B cell (primary cell): ENCODE data around the gene CFAP20DC. TPM values are rescaled to one million over a fixed set of nuclear protein-coding genes. Genes with fewer than 3 reads are reported as not detected.
"Not testable (repeated sequence)": the region's sequence is repeated elsewhere in the genome, so short reads cannot be mapped to it uniquely, and the experiment has no call there.

Experiments
- ATAC-seq: fragments of 200-7000 bp; cut with Tn5 transposase; one replicate; pipeline ENCODE4 v1.10.0; 2021; ENCODE audit warnings: low read depth, mild to moderate bottlenecking, moderate number of reproducible peaks, moderate library complexity
- CTCF ChIA-PET: fragments of 350-600 bp; sonication (Branson Sonifier 250); formaldehyde crosslinking; loops from one replicate; lab custom pipeline; 2021; ENCODE audit warnings: antibody characterized with exemption, inconsistent platforms; lab: Charles Lee
- POLR2A ChIA-PET: fragments of 350-600 bp; sonication (Branson Sonifier 250); formaldehyde crosslinking; loops from one replicate; lab custom pipeline; 2021; ENCODE audit warnings: antibody characterized with exemption; lab: Charles Lee
- DNase-seq: peaks from one replicate; pipeline ENCODE4 v3.0.0; 2013
- H2AFZ ChIP-seq: 2 replicates; pipeline ENCODE4 v1.6.1; 2012; ENCODE audit warnings: mild to moderate bottlenecking, low read depth, low read length; ENCODE audit not compliant: insufficient read depth, poor library complexity, severe bottlenecking
- H3K27ac ChIP-seq, 2 donors: 1 replicate in 1 of 2; 2 replicates in 1 of 2; pipeline ENCODE4 v1.5.1; 2012 to 2013; ENCODE audit warnings: low read length in 2 of 2, mild to moderate bottlenecking in 2 of 2, moderate library complexity in 1 of 2
- H3K27me3 ChIP-seq, 4 experiments: fragments of 200-600 bp in 1 of 4; sonication (generic) in 1 of 4; replicated peaks in 1 of 4; 1 replicate in 2 of 4; 2 replicates in 2 of 4; pipeline versions ENCODE4 v1.6.1 to v1.7.0; 2013 to 2016; ENCODE audit warnings: low read length in 3 of 4, mild to moderate bottlenecking in 2 of 4, mixed read lengths in 1 of 4, moderate library complexity in 1 of 4; ENCODE audit not compliant: insufficient read depth in 4 of 4, control insufficient read depth in 3 of 4; ENCODE audit errors: control extremely low read depth in 1 of 4
- H3K36me3 ChIP-seq, 2 experiments: replicated peaks in 1 of 2; 1 replicate in 1 of 2; 2 replicates in 1 of 2; pipeline versions ENCODE4 v1.6.1 to v1.7.1; 2013; ENCODE audit warnings: low read length in 1 of 2; ENCODE audit not compliant: insufficient read depth in 2 of 2, control insufficient read depth in 1 of 2; ENCODE audit errors: control extremely low read depth in 1 of 2, extremely low read depth in 1 of 2
- H3K4me1 ChIP-seq, 2 donors: fragments of 200-600 bp in 1 of 2; sonication (generic) in 1 of 2; 1 replicate in 1 of 2; 2 replicates in 1 of 2; pipeline versions ENCODE4 v1.5.1 to v1.6.1; 2013 to 2017; ENCODE audit warnings: low read length in 2 of 2; ENCODE audit not compliant: control insufficient read depth in 2 of 2, insufficient read depth in 2 of 2
- H3K4me2 ChIP-seq: replicated peaks from 2 replicates; pipeline ENCODE3; 2012; ENCODE audit warnings: mild to moderate bottlenecking, low read depth, low read length; ENCODE audit not compliant: poor library complexity, severe bottlenecking
- H3K4me3 ChIP-seq, 5 experiments: fragments of 200-600 bp in 1 of 5; sonication (generic) in 1 of 5; 1 replicate in 3 of 5; 2 replicates in 2 of 5; pipeline versions ENCODE4 v1.5.1 to v1.7.0; 2011 to 2016; ENCODE audit warnings: low read length in 4 of 5, mild to moderate bottlenecking in 4 of 5, low read depth in 2 of 5, control low read depth in 1 of 5, moderate library complexity in 1 of 5; ENCODE audit not compliant: insufficient read depth in 1 of 5; ENCODE audit errors: control extremely low read depth in 1 of 5, extremely low read depth in 1 of 5
- H3K79me2 ChIP-seq: fragments of 200-600 bp; sonication (generic); one replicate; pipeline ENCODE4 v1.6.0; 2016; ENCODE audit warnings: low read length; ENCODE audit not compliant: control insufficient read depth, insufficient read depth
- H3K9ac ChIP-seq: fragments of 200-600 bp; sonication (generic); 2 replicates; pipeline ENCODE4 v1.6.1; 2017; ENCODE audit warnings: mild to moderate bottlenecking, low read length, moderate library complexity
- H3K9me3 ChIP-seq, 3 donors: one replicate each; pipeline versions ENCODE4 v1.6.1 to v1.7.1; 2013; ENCODE audit warnings: low read length in 2 of 3; ENCODE audit not compliant: control insufficient read depth in 2 of 3, insufficient read depth in 1 of 3; ENCODE audit errors: control extremely low read depth in 1 of 3
- H4K20me1 ChIP-seq: 2 replicates; pipeline ENCODE4 v1.6.0; 2012; ENCODE audit warnings: mild to moderate bottlenecking, low read length; ENCODE audit not compliant: insufficient read depth, control insufficient read depth, poor library complexity, severe bottlenecking
- H3K27ac Mint-ChIP-seq: one replicate; pipeline ENCODE4 v1.8.0; 2021; ENCODE audit warnings: mixed read lengths
- H3K27me3 Mint-ChIP-seq: one replicate; pipeline ENCODE4 v1.8.0; 2021; ENCODE audit warnings: mixed read lengths
- H3K4me1 Mint-ChIP-seq: one replicate; pipeline ENCODE4 v1.8.0; 2021; ENCODE audit warnings: mixed read lengths
- H3K4me3 Mint-ChIP-seq: one replicate; pipeline ENCODE4 v1.8.0; 2021; ENCODE audit warnings: mixed read lengths
- H3K9me3 Mint-ChIP-seq: one replicate; pipeline ENCODE4 v1.8.0; 2022; ENCODE audit warnings: mixed read lengths; ENCODE audit not compliant: insufficient read depth
- CTCF ChIP-seq: fragments of 200-600 bp; IDR thresholded peaks from one replicate; pipeline ENCODE4 v1.8.0; 2022; ENCODE audit warnings: antibody characterized with exemption, mild to moderate bottlenecking
- EZH2 ChIP-seq: IDR thresholded peaks from 2 replicates; pipeline ENCODE4 v1.6.1; 2012; ENCODE audit warnings: borderline replicate concordance, low read depth, mild to moderate bottlenecking, moderate library complexity, low read length; ENCODE audit not compliant: insufficient read depth, poor library complexity, severe bottlenecking
- WGBS: methylation state at CpG from one replicate; pipeline ENCODE4 v1.1.5; 2013; ENCODE audit warnings: missing lambda C conversion rate; ENCODE audit not compliant: insufficient coverage; 5-methylcytosine and 5-hydroxymethylcytosine counted together
- intact Hi-C: fragments of 100-400 bp; cut with micrococcal nuclease; formaldehyde crosslinking; loops from one replicate; pipeline ENCODE4 v1.10.0; 2022
- polyA plus RNA-seq: library from polyadenylated mRNA; depleted of rRNA; stranded (reverse); fragments of >200 nt; gene quantifications from 2 replicates; pipeline ENCODE4 v1.2.3, GENCODE V29; 2012
- total RNA-seq, 2 donors: library from RNA; stranded (reverse); fragments of 120-200 nt in 1 of 2; gene quantifications; 1 replicate in 1 of 2; 2 replicates in 1 of 2; pipeline versions ENCODE4 v1.2.3 to v1.2.4, GENCODE V29; 2013 to 2022

The CFAP20DC gene
- total and polyA plus RNA-seq, 2 donors (not counting 1 experiment from before 2014, with no cell fraction given), result 0.27 to 1.2 TPM

GRCh38 chr3:58713715-58714401 is 336.0 kb downstream of the CFAP20DC start:
- WGBS, result no CpG with 5 or more reads among the region's 3 CpGs
- Mint-ChIP-seq H3K27me3 (no peaks in the 10 kb centered on the region), H3K4me1 (no peaks in the 10 kb centered on the region), H3K9me3 (no peaks in the 10 kb centered on the region), H3K27ac (no peak overlapping the region), H3K4me3 (no peak overlapping the region)
- H4K20me1 ChIP-seq, result no peaks in the 10 kb centered on the region
- no peaks in the 10 kb centered on the region for H3K27me3 ChIP-seq
- TF ChIP-seq CTCF, result no peak
- no peak for TF ChIP-seq EZH2
- ChIA-PET POLR2A (no interaction called here), CTCF (no interaction called here)
- H3K79me2 ChIP-seq, result no peaks in the 10 kb centered on the region
- DNase-seq (no peak), ATAC-seq (no peak)
- no peak overlapping the region for H3K9ac ChIP-seq
- no peak overlapping the region for H2AFZ ChIP-seq
- H3K4me1 ChIP-seq, result no peaks in the 10 kb centered on the region
- no peak overlapping the region for H3K4me2 ChIP-seq
- no peak overlapping the region for H3K27ac ChIP-seq
- H3K36me3 ChIP-seq, result no peaks in the 10 kb centered on the region
- H3K4me3 ChIP-seq, result no peak overlapping the region
- intact Hi-C loops, result no loop called here
- H3K9me3 ChIP-seq, result peaks cover 0 to 4% (median 0%) of the 10 kb centered on the region in 3 donors

GRCh38 chr3:58711871-58712270 is 338.0 kb downstream of the CFAP20DC start:
- no peaks in the 10 kb centered on the region for H3K36me3 ChIP-seq
- ChIA-PET CTCF (no interaction called here), POLR2A (no interaction called here)
- no peaks in the 10 kb centered on the region for H3K4me1 Mint-ChIP-seq
- H3K27ac ChIP-seq, result no peak overlapping the region
- no peak overlapping the region for H3K4me3 ChIP-seq
- no peak for DNase-seq
- TF ChIP-seq CTCF (no peak), EZH2 (no peak)
- no peaks in the 10 kb centered on the region for H3K79me2 ChIP-seq
- H4K20me1 ChIP-seq, result no peaks in the 10 kb centered on the region
- H3K4me2 ChIP-seq, result no peak overlapping the region
- H3K9me3 ChIP-seq, result peaks cover 0 to 4% (median 0%) of the 10 kb centered on the region in 3 donors
- no peak overlapping the region for H2AFZ ChIP-seq
- no peaks in the 10 kb centered on the region for H3K4me1 ChIP-seq
- intact Hi-C loops, result no loop called here
- H3K9ac ChIP-seq, result no peak overlapping the region
- ATAC-seq, result no peak
- H3K27me3 ChIP-seq, result no peaks in the 10 kb centered on the region
- H3K27me3 Mint-ChIP-seq, result no peaks in the 10 kb centered on the region
- no peaks in the 10 kb centered on the region for H3K9me3 Mint-ChIP-seq
- WGBS, result 97% methylated on average over 5 of the region's 8 CpGs
- no peak overlapping the region for H3K27ac Mint-ChIP-seq
- H3K4me3 Mint-ChIP-seq, result no peak overlapping the region

- H3K79me2 ChIP-seq, H3K9ac ChIP-seq, H3K9me3 Mint-ChIP-seq, CTCF ChIA-PET, H4K20me1 ChIP-seq, H3K27me3 Mint-ChIP-seq, POLR2A ChIA-PET, intact Hi-C loops, H3K27me3 ChIP-seq, ATAC-seq, H2AFZ ChIP-seq, H3K4me1 ChIP-seq, DNase-seq, H3K4me3 Mint-ChIP-seq, H3K9me3 ChIP-seq, H3K27ac ChIP-seq, H3K36me3 ChIP-seq, H3K4me3 ChIP-seq, H3K4me1 Mint-ChIP-seq, H3K4me2 ChIP-seq, H3K27ac Mint-ChIP-seq: not testable (repeated sequence)
- WGBS, result 88% methylated on average over 3 of the region's 3 CpGs
Measured at GRCh38 chr3:58708983-58709382, 340.8 kb downstream of the CFAP20DC start.
